Tongue (tissue), 2 donors: ENCODE results near the gene ZNF77. TPM values are rescaled to one million over a fixed set of nuclear protein-coding genes. Genes with fewer than 3 reads are reported as not detected.
"Not testable (repeated sequence)": the region's sequence is repeated elsewhere in the genome, so short reads cannot be mapped to it uniquely, and the experiment has no call there.

Experiments used
- DNase-seq: peaks from one replicate; pipeline ENCODE4 v3.0.0-alpha.2; 2015
- total RNA-seq: library from RNA; depleted of rRNA; stranded (reverse); fragments of >200 nt; gene quantifications from one replicate; pipeline ENCODE4 v1.2.3, GENCODE V29; 2014

ZNF77 gene
- total RNA-seq, 1 donor from 2014 or later: 5.2 TPM

- DNase-seq: no peak
Observed at GRCh38 chr19:2917275-2918184, 27.2 kb downstream of the ZNF77 start.

GRCh38 chr19:2912306-2912705, 32.5 kb downstream of the ZNF77 start:
- DNase-seq: no peak

GRCh38 chr19:2906631-2907195, 38.1 kb downstream of the ZNF77 start:
- DNase-seq: no peak

GRCh38 chr19:2905918-2906519, 38.8 kb downstream of the ZNF77 start:
- DNase-seq: no peak

GRCh38 chr19:2903326-2903725, 41.4 kb downstream of the ZNF77 start:
- DNase-seq: not testable (repeated sequence)

- peak; percentile 13 for DNase-seq
Observed at GRCh38 chr19:2902590-2903218, 42.1 kb downstream of the ZNF77 start.

- DNase-seq: peak; percentile 100
Observed at GRCh38 chr19:2900296-2901252, 44.2 kb downstream of the ZNF77 start, which contains the start of gene ZNF57. ZNF57 (plus strand) TSS chr19:2900928; CDS start chr19:2901046, 118 bp downstream.

GRCh38 chr19:2896694-2897093, 48.1 kb downstream of the ZNF77 start:
- no peak for DNase-seq

- not testable (repeated sequence) for DNase-seq
Observed at GRCh38 chr19:2890531-2890930, 54.2 kb downstream of the ZNF77 start.

GRCh38 chr19:2888731-2889224, 56.0 kb downstream of the ZNF77 start:
- peak; percentile 52 for DNase-seq

- peak; percentile 80 for DNase-seq
Observed at GRCh38 chr19:2887391-2887914, 57.3 kb downstream of the ZNF77 start.

GRCh38 chr19:2885736-2886135, 59.0 kb downstream of the ZNF77 start:
- no peak for DNase-seq

- DNase-seq: no peak
Observed at GRCh38 chr19:2883686-2884439, 60.9 kb downstream of the ZNF77 start.

Other genes starting within 250 kb of the ZNF77 start
- gene GNG7, start 242.3 kb downstream of the ZNF77 start, total RNA-seq: 3.2 TPM
- gene DIRAS1, start 223.6 kb downstream of the ZNF77 start, total RNA-seq: 2.7 TPM
- 10.8 TPM for gene SLC39A3, start 205.0 kb downstream of the ZNF77 start, total RNA-seq
- gene SGTA, start 161.7 kb downstream of the ZNF77 start, total RNA-seq: 49.7 TPM
- 101 TPM for gene THOP1, start 159.5 kb downstream of the ZNF77 start, total RNA-seq
- gene ZNF554, start 125.1 kb downstream of the ZNF77 start, total RNA-seq: 9.8 TPM
- 24.4 TPM for gene ZNF555, start 103.5 kb downstream of the ZNF77 start, total RNA-seq
- gene ZNF556, start 77.6 kb downstream of the ZNF77 start, total RNA-seq: 69.1 TPM
- gene ZNF57, start 44.0 kb downstream of the ZNF77 start, total RNA-seq: 7.4 TPM
- gene TLE6, start 32.6 kb upstream of the ZNF77 start, total RNA-seq: 0.82 TPM
- gene TLE2, start 84.3 kb upstream of the ZNF77 start, total RNA-seq: 52.7 TPM
- gene TLE5, start 117.5 kb upstream of the ZNF77 start, total RNA-seq: 169 TPM
- gene GNA11, start 149.4 kb upstream of the ZNF77 start, total RNA-seq: 52.1 TPM
- 6.1 TPM for gene GNA15, start 191.1 kb upstream of the ZNF77 start, total RNA-seq
- gene S1PR4, start 233.8 kb upstream of the ZNF77 start, total RNA-seq: 1.0 TPM
- 20.0 TPM for gene NCLN, start 241.0 kb upstream of the ZNF77 start, total RNA-seq